HG03097 (cell line): Measurements from ENCODE around the gene SKOR2.

Experiments
- ATAC-seq: cut with Tn5 transposase; IDR thresholded peaks from one replicate; pipeline ENCODE4 v1.9.1; 2021; ENCODE audit not compliant: unreplicated experiment, low FRiP score

The SKOR2 gene

DNA sequence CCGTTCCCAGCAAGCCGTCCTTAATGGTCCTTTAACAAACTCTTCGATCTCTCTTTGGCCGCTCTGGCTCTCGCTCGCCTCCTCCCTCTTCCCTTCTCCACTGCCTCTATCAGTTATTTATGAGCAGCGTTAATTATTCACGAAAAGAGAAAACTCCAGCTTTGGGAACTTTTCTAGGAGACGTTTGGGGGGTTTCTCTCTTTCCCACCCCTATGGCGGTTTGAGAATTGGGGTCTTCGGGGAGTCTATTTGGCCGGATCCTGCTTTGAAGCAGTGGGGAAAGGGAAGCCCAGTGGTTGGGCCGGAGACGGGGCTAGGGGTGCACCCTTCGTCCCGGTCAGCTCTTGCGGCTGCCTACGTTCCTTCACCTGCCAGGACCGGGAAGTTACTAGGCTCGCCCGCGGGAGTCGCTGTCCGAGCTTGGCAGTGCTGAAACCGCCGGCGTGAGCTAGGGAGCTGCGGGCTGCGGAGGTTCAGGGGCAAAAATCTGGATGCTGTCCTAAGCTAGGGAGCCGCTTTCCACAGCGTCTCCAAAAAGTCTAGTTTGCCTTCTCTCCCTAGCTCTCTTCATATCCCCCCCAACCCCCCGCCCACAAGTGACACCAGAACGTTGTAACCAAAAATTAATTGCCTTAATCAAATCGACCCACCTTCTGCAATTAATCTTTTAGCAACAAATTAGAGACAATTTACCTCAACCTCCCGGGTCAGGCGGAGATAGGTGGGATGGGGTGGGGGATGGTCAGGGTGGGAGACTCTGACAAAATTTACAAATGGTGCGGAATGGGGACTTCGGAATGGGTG is 8.9 kb upstream of the SKOR2 start:
- no peak for ATAC-seq

DNA sequence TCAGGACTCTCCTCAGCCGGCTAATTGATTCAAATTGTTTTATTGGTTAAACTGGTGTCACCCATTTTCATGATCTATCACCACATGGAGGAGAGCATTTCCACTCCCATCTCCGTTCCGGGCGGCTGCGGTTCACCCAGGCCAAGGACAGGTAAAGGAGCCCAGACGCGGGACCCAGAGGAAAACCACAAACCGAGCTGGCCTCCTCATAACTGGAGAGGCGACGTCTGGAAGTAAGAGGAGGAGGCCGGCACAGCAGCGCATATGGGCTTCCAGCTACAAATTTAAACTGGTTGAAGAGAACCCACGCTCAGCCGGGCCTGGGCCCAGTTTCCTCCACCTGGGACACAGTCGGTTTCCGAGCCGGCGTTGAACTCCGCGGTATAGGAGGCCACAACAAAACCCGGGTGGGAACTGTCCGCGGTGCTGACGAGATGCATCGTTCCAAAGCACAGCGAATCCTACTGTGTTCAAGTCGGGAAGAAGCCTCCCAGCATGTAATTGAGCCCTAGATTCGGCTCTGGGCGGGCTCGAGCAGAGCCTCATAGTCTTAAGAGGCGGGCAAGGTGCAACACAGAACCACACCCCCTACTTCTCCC is 3.0 kb upstream of the SKOR2 start:
- ATAC-seq = no peak

- no peak for ATAC-seq
Observed at GRCh38 chr18:47253101-47253654, 1.7 kb upstream of the SKOR2 start.

DNA sequence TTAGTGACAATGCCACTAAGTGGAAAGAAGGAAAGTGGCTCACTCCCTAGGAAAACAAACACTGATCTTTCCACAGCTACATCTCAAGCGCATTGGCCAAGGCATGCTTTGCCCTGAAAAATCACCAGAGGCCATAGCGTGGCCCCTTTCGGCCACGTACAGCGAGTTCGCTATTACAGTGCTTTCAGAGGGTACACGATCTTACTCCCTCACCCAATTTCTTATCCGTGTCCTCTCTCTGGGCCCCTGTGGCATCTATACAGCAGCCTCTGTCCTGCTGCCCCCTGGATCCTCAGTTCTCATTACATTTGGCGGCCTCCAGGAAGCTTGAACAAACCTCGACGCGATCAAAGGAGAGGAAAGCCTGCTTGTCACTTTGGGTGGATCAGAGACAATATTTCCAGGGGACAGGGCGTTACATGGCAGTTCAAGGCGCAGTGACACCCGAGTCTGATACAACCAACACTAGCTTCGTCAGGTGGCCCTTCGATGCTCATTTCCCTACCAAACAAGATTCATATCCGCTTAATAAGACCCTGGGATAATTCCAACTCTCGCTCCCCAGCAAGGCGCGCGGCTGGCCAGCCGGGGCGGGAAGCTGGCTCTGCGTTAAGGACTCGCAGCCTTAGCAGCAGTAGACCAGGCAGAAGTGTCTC is 941 bp downstream of the SKOR2 start:
- ATAC-seq = no peak

- ATAC-seq = no peak
Observed at GRCh38 chr18:47249314-47249981, 2.0 kb downstream of the SKOR2 start.

DNA sequence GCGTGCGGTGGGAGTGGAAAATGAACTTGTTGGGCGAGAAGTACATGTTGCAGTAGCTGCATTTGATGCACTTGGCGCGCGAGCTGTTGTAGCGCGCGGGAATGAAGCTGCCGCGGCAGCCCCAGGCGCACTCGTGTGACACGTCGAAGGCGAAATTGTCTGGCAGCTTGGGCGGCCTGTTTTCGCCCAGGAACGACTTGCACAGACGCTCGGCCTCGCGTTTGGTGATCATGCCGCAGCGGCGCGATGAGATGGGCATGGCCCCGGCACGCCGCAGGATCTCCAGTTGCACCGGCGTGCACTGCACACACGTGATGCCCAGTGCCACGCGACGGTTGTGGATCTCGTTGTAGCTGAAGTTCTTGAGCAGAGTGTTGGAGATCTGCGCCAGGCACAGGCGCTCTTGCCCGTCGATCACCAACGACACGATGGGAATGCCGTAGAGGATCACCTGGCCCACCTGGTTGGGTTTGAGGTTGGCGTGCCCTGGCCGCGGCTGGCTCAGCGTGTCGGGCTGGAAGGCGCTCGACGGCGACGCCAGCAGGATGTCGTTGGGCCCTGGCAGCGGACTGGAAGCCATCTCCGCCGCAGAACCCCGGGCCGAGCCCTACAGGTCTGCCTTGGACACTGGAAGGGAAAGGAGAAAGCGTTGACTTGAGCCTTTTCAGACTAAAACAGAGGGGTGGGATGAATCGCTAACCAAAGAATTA is 2.7 kb downstream of the SKOR2 start:
- ATAC-seq = no peak

DNA sequence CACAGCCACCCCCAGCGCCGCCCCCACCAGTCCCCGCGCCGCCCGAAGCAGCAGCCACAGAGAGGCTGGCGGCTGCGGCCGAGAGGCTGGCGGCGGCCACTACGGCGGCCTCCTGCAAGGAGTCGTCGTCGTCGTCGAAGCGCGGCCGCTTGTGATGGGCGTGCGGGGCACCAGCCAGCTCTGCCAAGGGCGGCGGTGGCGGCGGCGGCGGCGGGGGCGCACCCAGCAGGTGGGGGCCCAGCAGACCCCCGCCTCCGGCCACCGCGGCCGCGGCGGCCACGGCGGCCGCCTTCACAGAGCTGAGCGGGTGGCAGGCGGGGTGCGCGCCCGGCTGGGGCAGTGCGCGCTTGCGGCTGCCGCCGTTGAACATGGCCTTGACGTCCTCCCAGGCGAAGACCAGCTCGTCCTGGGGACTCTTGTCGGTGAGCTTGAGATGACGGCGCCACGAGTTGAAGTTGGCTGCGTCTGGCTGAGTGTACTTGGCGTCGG is 3.3 kb downstream of the SKOR2 start:
- ATAC-seq = no peak

- no peak for ATAC-seq
Observed at GRCh38 chr18:47247416-47248114, 3.9 kb downstream of the SKOR2 start.

GRCh38 chr18:47247036-47247415 is 4.4 kb downstream of the SKOR2 start:
- no peak for ATAC-seq

DNA sequence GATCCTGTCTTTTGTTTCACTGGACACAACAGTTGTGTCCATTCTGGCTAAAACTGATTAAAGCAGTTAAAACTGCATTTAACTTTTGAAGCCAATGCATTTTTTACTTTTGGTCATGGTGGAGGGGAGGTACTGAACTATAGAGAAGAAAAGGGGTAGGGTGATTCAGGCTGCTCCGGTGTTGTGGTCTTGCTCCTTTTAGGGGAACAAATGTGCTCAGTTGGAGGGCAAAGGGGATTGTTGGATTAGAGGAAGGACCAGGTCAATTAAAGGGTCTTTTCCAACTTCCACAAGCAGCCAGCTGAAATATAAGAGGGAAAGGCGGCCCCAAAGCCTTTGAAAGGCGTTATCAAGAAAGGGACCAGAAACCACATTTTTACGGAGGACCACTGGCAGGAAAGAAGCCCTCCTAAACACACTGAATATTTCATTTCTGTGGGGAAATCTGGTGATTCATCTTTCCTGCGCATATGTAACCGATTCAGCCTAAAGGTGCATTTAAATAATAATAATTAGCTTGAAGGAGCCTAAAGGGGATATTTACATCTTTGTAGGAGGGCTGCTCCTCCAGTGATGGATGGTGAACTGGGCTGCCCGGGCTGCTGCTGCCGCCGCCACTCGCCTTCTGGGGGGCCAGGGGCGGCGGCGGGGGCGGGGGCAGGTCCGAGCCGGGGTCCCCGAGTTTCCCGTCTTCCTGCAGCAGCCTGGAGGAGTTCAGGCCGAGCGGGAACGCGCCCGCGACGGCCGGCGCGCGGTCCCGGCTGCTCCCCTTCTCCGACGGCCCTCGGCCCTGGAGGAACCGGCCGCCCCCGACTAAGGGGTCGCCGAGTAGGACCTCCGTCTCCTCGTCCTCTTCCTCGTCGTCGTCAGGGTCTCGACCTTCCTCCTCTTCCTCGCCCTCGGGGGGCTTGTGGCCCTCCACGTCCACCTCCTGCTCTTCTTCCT is 5.2 kb downstream of the SKOR2 start:
- no peak for ATAC-seq

DNA sequence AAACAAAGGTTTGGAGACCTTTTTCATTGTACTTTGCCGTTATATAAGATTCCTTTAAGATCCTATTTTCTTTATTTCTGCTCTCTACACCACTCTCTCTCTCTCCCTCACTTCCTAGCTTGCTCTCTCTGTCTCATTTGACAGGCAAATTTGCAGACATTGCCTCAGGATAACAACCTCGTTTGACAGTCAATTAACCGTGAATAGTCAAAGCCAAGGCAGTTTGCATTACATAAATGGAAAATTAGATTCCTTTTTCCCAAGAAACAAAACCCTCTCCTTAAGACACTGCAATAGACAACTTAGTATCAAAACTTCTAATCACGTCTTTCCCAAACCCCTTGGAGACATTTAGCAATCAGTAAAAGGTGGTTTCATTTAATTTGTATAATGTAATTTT is 7.4 kb downstream of the SKOR2 start:
- no peak for ATAC-seq

DNA sequence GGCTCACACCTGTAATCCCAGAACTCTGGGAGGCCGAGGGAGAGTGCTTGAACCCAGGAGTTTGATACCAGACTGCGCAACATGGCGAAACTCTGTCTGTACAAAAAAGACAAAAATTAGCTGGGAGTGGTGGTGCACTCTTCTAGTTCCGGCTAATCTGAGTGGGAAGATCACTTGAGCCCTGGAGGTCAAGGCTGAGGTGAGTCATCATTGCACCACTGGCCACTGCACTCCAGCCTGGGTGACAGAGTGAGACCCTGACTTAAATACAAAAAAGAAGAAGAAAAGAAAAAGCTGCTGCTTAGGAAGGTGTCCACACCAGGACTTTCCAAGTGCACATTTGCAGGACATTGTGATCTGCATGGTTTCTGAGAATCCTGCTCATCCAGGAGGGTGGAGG is 16.4 kb downstream of the SKOR2 start:
- ATAC-seq = no peak

DNA sequence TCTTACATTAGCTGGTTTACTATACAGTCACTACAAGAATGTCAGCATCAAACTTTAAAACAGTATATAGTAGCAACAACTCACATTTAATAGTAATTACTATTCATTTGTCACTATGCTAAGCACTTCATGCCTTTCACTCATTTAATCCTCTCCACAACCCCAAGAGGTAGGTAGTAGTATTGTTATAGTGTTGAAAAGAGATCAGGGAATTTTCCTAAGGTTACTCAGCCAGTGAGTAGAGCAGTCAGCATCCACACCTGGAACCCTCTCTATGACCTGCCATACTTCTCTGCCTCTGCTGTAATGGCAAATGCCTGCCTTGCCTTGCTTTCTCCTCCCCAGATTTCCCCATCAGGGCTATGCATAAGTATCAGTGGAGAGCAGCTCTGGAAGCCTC is 24.8 kb downstream of the SKOR2 start:
- ATAC-seq = no peak

DNA sequence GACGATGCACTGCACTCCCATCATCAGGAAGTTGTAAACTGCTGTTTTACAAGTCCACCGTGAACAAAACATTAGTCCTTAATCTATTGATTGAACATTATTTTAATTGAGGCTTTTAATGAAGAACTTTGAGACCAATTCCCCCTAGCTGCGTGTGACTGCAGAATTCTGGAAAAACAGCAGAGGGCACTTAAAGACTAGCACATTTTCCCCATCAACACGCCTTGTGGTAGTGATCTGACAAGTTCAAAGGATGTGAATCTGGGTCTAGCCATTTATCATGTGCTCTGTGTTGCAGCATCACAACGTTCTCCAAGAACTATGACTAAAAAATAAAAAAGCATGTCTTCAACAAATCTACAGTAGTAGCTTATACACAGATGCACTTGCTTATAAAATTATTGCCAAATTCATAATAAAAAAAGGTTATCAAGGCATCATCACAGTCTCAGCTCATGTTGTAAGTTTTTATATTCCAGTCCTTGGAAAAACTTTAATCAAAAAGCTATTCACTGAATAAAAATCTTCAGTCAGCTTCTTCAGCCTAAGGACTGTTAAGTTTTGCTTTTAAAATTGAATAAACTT is 35.8 kb downstream of the SKOR2 start:
- ATAC-seq = no peak

DNA sequence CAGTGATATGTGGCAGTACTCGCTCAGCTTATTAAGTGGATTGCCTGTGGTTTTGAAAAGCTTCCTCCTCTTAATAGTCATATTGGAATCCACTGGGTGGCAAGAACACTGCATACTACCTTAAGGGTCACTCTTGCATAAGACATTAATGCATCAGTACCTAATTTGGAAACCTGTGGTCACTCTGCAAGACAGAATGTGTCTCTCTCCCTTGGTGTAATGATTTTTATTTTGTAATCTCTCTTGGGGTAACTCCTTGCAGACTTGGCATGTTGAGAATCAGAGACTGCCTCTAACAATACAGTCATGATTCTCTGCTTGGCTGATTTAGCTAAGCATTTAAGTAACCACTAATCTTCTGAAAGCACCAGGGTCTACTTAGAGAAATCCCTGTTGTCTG is 42.3 kb downstream of the SKOR2 start:
- no peak for ATAC-seq

DNA sequence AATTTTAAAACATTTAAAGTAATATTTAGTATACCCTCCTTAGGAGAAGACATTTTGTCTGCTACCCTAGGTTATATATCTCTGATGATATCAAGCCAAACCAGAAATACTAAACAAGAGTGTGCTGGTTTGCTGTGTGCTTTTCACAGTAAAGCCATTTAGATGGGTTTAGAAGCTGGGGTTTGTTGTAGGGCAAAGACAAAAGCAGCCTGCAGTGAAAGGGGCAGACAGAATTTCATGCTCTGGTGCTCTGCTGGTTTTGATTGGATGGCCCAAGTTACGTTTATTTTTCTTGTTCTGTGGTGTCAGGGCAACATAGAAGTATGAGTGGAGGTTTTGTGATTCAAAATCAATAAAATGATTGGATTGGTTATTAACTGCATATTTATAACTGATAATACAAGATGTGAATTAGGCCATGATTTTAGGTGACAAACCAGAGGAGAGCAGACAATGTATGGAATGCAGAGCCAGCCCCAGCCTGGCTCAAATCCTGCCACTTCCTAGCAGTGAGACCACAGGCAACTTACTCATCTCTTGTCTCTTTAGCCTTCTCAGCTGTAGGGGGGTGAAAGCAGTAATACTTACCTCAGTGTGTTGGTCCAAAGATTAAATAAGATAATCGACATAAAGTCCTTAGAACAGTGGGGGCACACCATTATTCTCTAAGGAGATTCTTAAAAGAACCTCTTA is 44.4 kb downstream of the SKOR2 start:
- ATAC-seq = no peak

DNA sequence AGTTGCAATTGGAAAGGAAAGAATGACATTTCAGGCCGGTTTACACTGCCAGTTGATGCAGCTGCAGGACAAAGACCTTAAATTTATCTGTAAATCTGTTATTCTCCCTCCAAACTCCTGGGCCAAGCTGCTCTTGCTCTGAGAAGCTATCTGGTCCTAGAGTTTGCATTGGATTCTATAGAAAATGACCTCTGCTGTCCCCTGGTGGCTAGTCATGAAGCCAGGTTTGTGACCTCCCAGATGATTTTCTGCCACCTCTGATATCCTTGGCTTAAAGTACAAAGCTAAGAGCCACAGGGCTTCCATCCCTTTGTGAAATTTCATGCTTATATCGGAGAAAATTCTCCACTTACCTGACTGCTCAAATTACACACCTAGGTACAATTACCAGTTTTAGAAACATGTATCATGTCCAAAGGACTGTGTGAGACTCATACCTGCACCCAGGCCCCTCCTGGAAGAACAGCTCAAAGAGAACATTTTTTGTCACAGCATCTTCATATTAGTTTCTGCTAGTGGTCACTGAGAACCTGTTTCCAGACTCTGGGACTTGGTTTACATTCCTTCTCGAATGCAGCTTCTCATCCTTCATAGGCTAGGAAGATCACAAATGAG is 46.4 kb downstream of the SKOR2 start:
- ATAC-seq = no peak
